AG09319 (cell line): ENCODE results near the gene GRM5.
"Not testable (repeated sequence)": the region's sequence is repeated elsewhere in the genome, so short reads cannot be mapped to it uniquely, and the experiment has no call there.

Experiments
- DNase-seq: peaks from one replicate; pipeline ENCODE4 v3.0.0-alpha.2; 2010; ENCODE audit warnings: low read depth; ENCODE audit errors: extremely low read depth
- CTCF ChIP-seq: IDR thresholded peaks from 2 replicates; pipeline ENCODE4 v1.5.1; 2011; ENCODE audit warnings: low read depth, mild to moderate bottlenecking, inconsistent platforms, low read length, moderate library complexity

Gene GRM5

GRCh38 chr11:88535266-88535665, 530.5 kb downstream of the GRM5 start:
- no peak for DNase-seq
- TF ChIP-seq CTCF: no peak

GRCh38 chr11:88534706-88535105, 531.1 kb downstream of the GRM5 start:
- DNase-seq: not testable (repeated sequence)

GRCh38 chr11:88534185-88534584, 531.6 kb downstream of the GRM5 start:
- no peak for TF ChIP-seq CTCF
- DNase-seq: no peak

GRCh38 chr11:88533001-88533400, 532.8 kb downstream of the GRM5 start:
- TF ChIP-seq CTCF: no peak
- DNase-seq: no peak

GRCh38 chr11:88531831-88532230, 534.0 kb downstream of the GRM5 start:
- no peak for TF ChIP-seq CTCF
- no peak for DNase-seq

GRCh38 chr11:88529426-88529825, 536.4 kb downstream of the GRM5 start:
- DNase-seq: no peak
- no peak for TF ChIP-seq CTCF

- TF ChIP-seq CTCF: no peak
- no peak for DNase-seq
Measured at GRCh38 chr11:88523386-88524071, 542.3 kb downstream of the GRM5 start.
